GM12872 (cell line): ENCODE measurements around the gene PRKD1.

Source experiments
- TF ChIP-seq, protein P1 (sequence below): IDR thresholded peaks from 3 replicates; pipeline ENCODE4 v1.5.1; 2011; ENCODE audit warnings: low read depth, mild to moderate bottlenecking, low read length, moderate library complexity; ENCODE audit not compliant: insufficient read depth

The PRKD1 gene

DNA sequence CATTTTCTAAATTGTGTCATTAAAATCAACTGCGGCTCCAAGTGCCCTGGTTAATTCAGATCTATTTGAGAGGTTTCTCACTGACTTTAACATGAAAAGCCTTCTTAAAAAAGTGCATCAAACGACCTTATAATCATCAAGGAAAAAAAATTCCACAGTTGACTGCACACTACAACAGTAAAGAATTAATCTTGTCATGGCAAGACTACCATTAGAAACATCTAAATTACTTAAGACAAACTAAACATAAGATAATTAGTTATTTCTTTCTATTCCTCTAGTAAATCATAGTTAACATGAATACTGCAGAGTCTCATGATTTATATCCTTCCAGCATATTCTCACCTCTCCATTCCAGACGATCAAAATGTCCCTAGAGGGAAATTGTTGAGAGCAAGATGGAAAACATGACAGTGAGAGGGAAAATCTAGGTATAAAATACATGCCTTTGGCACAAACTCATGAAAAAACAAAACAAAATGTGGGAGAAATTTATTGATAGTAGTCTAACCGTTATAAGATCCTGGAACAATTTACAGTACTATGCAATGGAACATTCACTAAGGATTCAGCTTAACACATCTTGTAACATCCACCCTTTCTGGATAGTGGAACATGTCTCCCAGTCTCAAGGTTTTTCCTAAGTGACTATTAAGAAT, 112.5 kb downstream of the PRKD1 start:
- TF ChIP-seq, protein P1, sequence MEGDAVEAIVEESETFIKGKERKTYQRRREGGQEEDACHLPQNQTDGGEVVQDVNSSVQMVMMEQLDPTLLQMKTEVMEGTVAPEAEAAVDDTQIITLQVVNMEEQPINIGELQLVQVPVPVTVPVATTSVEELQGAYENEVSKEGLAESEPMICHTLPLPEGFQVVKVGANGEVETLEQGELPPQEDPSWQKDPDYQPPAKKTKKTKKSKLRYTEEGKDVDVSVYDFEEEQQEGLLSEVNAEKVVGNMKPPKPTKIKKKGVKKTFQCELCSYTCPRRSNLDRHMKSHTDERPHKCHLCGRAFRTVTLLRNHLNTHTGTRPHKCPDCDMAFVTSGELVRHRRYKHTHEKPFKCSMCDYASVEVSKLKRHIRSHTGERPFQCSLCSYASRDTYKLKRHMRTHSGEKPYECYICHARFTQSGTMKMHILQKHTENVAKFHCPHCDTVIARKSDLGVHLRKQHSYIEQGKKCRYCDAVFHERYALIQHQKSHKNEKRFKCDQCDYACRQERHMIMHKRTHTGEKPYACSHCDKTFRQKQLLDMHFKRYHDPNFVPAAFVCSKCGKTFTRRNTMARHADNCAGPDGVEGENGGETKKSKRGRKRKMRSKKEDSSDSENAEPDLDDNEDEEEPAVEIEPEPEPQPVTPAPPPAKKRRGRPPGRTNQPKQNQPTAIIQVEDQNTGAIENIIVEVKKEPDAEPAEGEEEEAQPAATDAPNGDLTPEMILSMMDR: no peak

DNA sequence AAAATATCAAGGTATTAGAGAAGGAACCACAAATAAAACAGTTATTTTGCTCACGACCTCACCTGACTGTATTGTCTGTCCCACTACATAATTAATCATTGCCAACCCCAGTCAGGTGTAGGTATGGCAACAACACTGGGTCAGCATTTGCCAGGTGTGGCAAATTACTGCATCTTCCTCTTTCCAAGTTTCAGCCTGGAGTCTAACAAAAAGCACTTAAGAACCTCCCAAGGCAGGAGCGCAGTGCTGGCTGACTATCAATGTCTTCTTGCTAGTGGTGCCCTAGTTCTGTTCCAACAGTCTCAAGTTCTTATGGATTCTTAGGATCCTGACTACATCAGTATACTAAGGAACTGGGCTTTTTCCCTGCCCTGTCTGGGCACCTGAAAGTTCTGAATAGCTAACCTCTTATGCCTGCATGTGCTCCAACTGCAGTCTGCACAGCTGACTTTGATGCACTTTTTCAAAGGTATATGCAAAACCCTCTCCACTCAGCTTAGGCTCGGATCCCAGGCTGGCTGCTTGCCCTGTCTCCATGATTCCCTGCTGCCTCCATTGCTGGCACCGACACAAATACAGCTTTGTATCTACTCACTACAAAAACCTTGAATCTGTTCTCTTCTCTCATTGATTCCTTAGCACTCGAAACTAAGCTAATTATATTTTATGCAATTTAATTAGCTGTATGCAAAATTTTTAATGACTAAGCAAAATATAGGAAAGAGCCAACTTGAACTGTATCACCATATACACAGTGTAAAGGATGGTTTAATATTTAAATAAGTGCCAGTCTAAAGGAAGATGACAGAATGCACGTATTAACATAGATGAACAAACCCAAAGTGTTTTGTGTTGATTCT, 113.3 kb downstream of the PRKD1 start:
- TF ChIP-seq, protein P1: no peak

DNA sequence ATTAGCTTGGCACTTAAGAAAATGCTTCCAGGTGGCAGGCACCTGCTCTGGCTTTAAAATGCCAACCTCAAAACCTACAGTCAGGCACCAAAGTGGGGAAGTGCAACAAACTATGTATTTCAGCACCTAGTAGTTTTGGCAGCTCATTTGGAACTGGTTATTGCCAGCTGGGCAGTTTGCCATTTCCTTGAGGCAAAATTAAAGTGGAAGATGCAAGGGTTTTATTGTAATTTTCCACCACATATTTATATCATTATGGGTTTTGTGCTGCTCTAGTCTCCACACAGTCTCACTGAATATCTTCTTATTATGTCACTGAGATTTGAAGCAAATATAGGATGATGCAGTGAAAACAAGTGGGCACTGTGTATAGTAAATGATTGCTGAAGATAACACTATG, 117.0 kb downstream of the PRKD1 start:
- TF ChIP-seq, protein P1: no peak

DNA sequence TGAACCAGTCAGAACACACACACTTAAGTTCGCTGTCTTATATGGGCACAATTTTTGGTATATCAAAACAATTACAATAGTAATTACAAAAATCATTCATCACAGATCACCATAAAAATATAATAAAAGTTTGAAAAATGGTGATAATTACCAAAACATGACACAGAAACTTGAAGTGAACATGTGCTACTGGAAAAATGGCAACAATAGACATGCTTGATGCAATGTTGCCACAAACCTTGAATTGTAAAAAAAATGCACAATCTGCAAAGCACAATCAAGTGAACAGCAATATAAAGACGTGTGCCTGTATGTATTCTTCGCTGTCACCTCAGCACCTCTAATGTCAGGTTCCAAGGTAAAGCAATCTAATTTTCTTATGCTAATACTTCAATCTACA, 117.6 kb downstream of the PRKD1 start:
- TF ChIP-seq, protein P1: no peak

DNA sequence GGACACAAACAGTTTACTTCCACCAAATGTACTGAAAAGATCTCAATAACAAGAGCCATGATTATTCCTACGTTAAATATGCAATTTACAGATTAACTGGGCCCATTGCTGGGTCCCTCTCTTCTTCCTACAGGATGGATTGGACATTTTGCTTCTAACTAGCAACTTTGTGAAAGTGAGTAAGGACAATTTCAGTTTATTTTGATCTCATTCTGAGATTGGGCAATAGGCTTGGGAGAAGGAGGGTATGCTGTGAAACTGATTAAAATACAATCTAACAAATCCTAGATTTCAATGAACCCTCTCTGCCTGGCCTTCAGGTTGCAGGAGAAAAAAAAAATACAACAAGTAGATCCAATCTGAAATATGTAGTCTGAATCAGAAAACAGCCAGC, 121.5 kb downstream of the PRKD1 start:
- TF ChIP-seq, protein P1: no peak

DNA sequence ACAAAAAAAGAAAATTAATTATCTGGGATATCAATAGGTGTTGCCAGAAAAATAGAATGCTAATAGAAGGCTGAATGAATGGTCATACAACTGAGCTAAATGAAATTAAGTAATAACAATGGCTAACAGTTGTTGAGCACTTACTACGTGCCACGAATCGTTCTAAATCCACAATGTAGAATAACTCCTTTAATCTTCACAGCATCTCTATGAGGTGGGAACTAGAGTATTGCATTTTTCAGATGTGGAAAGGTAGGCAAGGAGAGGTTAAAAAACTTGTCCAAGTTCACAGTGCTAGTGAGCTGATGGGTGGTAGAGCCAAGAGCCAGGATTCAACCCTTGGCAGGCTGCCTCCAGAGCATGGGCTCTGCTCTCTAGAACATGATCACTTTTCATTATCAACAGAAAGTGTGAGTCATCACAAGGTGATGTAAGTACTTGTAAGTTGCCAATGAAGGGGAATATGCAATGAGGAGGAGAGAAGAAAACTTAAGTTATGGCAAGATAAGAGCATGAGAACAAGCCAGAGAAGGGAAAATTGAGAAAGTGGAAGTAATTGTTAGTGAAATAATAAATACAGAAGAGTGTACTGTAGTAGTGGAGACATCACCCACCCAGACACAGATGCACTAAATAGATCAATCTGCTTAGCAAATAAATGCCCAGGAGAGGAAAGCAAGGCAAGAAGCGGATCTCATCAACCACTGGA, 122.1 kb downstream of the PRKD1 start:
- TF ChIP-seq, protein P1: no peak
